WTC11 (cell line): Measurements from ENCODE around the gene LTBP1. TPM values are rescaled to one million over a fixed set of nuclear protein-coding genes. Genes with fewer than 3 reads are reported as not detected.

ENCODE experiments used
- ATAC-seq: fragments of 200-7000 bp; cut with Tn5 transposase; 2 replicates; pipeline ENCODE4 v1.10.0; 2021; ENCODE audit warnings: mild to moderate bottlenecking, moderate library complexity
- CTCF ChIA-PET: fragments of 300-600 bp; sonication (Branson Sonifier 250); formaldehyde crosslinking; loops from one replicate; lab custom pipeline; 2021; ENCODE audit warnings: antibody characterized with exemption; lab: Charles Lee
- POLR2A ChIA-PET: fragments of 350-600 bp; sonication (Branson Sonifier 250); formaldehyde crosslinking; loops from one replicate; lab custom pipeline; 2021; ENCODE audit warnings: antibody characterized with exemption; lab: Charles Lee
- DNase-seq: peaks from one replicate; pipeline ENCODE4 v3.0.0; 2021; ENCODE audit warnings: low spot score
- H3K27ac Mint-ChIP-seq: 2 replicates; pipeline ENCODE4 v1.8.0; 2021; ENCODE audit warnings: mixed read lengths
- H3K27me3 Mint-ChIP-seq: 2 replicates; pipeline ENCODE4 v1.8.0; 2021; ENCODE audit warnings: low read depth, mild to moderate bottlenecking, moderate library complexity, mixed read lengths
- H3K36me3 Mint-ChIP-seq: 2 replicates; pipeline ENCODE4 v1.8.0; 2021; ENCODE audit warnings: mixed read lengths
- H3K4me1 Mint-ChIP-seq: 2 replicates; pipeline ENCODE4 v1.8.0; 2022; ENCODE audit warnings: mixed read lengths
- H3K4me3 Mint-ChIP-seq: 2 replicates; pipeline ENCODE4 v1.8.0; 2021; ENCODE audit warnings: mild to moderate bottlenecking, moderate library complexity, mixed read lengths
- H3K9me3 Mint-ChIP-seq: 2 replicates; pipeline ENCODE4 v1.8.0; 2021; ENCODE audit warnings: mixed read lengths
- E2F5 ChIP-seq: sonication (generic); formaldehyde crosslinking; IDR thresholded peaks from 2 replicates; pipeline ENCODE4 v1.8.1; 2022; ENCODE audit warnings: mild to moderate bottlenecking, moderate library complexity, missing genetic modification reagents
- FOXP4 ChIP-seq: sonication (generic); formaldehyde crosslinking; IDR thresholded peaks from 2 replicates; pipeline ENCODE4 v1.8.0; 2022; ENCODE audit warnings: mild to moderate bottlenecking, missing genetic modification reagents
- GTF2I ChIP-seq: fragments of 250-450 bp; sonication (Bioruptor Pico); conservative IDR thresholded peaks from 2 replicates; pipeline ENCODE4 v1.4.0; 2021; ENCODE audit warnings: mild to moderate bottlenecking
- JAZF1 ChIP-seq: fragments of 250-450 bp; sonication (Bioruptor Pico); IDR thresholded peaks from 2 replicates; pipeline ENCODE4 v1.9.0; 2021; ENCODE audit warnings: moderate library complexity, mild to moderate bottlenecking, inconsistent platforms
- JUN ChIP-seq: sonication (generic); formaldehyde crosslinking; IDR thresholded peaks from 2 replicates; pipeline ENCODE4 v1.8.0; 2023; ENCODE audit warnings: mild to moderate bottlenecking, missing genetic modification reagents
- NFATC4 ChIP-seq: fragments of 250-450 bp; sonication (Bioruptor Pico); IDR thresholded peaks from 2 replicates; pipeline ENCODE4 v1.9.0; 2021; ENCODE audit warnings: mild to moderate bottlenecking
- NFE2L1 ChIP-seq: sonication (generic); formaldehyde crosslinking; IDR thresholded peaks from 2 replicates; pipeline ENCODE4 v1.8.1; 2023; ENCODE audit warnings: missing genetic modification reagents
- NR1H2 ChIP-seq: sonication (generic); formaldehyde crosslinking; IDR thresholded peaks from 2 replicates; pipeline ENCODE4 v1.9.0; 2021; ENCODE audit warnings: mild to moderate bottlenecking, moderate library complexity, missing genetic modification reagents
- NR3C1 ChIP-seq: sonication (generic); formaldehyde crosslinking; conservative IDR thresholded peaks from 2 replicates; pipeline ENCODE4 v1.8.1; 2023; ENCODE audit warnings: low read depth, mild to moderate bottlenecking, missing genetic modification reagents
- PRRX2 ChIP-seq: fragments of 250-450 bp; sonication (Bioruptor Pico); IDR thresholded peaks from 2 replicates; pipeline ENCODE4 v1.8.0; 2021; ENCODE audit warnings: mild to moderate bottlenecking
- SMAD4 ChIP-seq: sonication (generic); formaldehyde crosslinking; IDR thresholded peaks from 2 replicates; pipeline ENCODE4 v1.8.0; 2022; ENCODE audit warnings: mild to moderate bottlenecking, missing genetic modification reagents
- USF2 ChIP-seq: sonication (generic); formaldehyde crosslinking; IDR thresholded peaks from 2 replicates; pipeline ENCODE4 v1.8.1; 2023; ENCODE audit warnings: mild to moderate bottlenecking, missing genetic modification reagents, moderate library complexity
- ZBTB43 ChIP-seq: sonication (generic); formaldehyde crosslinking; IDR thresholded peaks from 2 replicates; pipeline ENCODE4 v1.8.1; 2023; ENCODE audit warnings: mild to moderate bottlenecking, missing genetic modification reagents
- ZNF219 ChIP-seq: sonication (generic); formaldehyde crosslinking; IDR thresholded peaks from 2 replicates; pipeline ENCODE4 v1.8.0; 2023; ENCODE audit warnings: missing genetic modification reagents, mild to moderate bottlenecking, borderline replicate concordance
- ZNF232 ChIP-seq: sonication (generic); formaldehyde crosslinking; IDR thresholded peaks from 2 replicates; pipeline ENCODE4 v1.8.0; 2022; ENCODE audit warnings: mild to moderate bottlenecking, missing genetic modification reagents
- total RNA-seq: library from RNA; stranded (reverse); gene quantifications from 3 replicates; pipeline ENCODE4 v1.2.3, GENCODE V29; 2021
- TF ChIP-seq, protein P1 (sequence below): sonication (generic); formaldehyde crosslinking; IDR thresholded peaks from 2 replicates; pipeline ENCODE4 v1.8.0; 2022; ENCODE audit warnings: mild to moderate bottlenecking, missing genetic modification reagents
- TF ChIP-seq, protein P2 (sequence below): fragments of 250-450 bp; sonication (Bioruptor Pico); IDR thresholded peaks from 2 replicates; pipeline ENCODE4 v1.9.0; 2021; ENCODE audit warnings: mild to moderate bottlenecking, borderline replicate concordance

Gene LTBP1
- total RNA-seq, 1 experiment from 2014 or later = 33.6 TPM

DNA sequence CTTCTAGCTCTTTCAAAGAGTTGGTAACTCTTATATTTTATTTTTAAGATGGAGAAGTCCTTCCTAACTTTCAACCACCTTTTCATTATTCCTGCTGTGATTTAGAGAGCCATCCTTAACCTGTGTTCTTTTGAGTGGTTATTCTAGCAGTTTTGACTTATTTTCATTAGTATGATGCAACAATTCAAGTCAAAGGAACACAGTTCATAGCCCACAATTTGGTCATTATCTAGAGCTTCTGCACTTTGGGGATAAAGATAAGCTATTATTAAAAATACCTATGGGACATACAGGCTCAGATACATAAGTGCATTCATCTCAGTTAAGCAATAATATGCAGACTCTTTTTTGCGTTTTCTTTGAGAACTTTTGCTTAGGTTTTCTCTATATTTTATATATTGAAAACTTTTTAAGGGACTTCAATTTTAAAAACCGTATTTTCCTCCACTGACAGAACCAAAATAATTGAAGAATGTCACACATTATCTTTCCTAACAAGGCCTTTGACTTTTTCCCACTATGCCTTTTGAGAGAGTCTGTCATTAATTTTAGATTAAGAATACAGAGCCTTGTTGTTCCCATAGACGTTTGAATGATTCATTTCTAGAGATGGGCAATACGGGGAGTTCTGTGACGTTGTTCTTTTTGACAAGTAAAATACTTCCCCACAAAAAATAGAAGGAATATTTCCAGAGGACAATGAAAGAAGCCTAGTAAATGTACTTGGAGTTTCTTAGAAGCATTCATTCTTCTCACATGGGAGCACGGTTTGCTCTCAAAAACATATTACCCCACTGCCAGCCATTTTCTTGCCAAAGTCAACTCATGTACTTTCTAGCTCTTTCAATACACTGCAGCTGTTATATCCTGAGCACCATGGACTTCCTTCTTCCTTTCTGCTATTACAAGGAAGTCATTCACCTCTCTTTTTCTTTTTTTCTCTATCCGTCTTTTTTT lies 486.8 kb downstream of the LTBP1 start (continued):
- TF ChIP-seq USF2 (CRISPR knock-in tag) (no peak), NFATC4 (CRISPR knock-in tag) (no peak), JAZF1 (no peak), ZNF219 (CRISPR knock-in tag) (no peak)

DNA sequence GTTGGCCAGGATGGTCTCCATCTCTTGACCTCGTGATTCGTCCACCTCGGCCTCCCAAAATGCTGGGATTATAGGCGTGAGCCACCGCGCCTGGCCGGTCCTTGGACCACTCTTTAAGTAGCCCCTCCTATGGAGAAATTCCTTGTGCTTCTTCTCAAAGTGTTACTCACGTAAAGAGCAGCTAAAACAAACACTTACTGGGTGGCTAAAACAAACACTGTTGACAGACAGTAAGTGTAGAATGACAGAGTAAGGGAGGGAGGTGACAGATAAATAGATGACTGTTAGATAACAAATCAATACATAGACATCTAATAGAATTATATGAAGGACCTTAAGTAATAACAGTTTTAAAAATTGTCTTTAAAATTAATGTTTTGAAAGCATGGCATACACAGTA lies 488.8 kb downstream of the LTBP1 start:
- CTCF ChIA-PET = interaction anchor here (1.2 kb wide), 1 partner anchor 23 kb away, joined by 3 read pairs; no protein-coding TSS in a partner anchor
- no peak for ATAC-seq
- H3K27ac Mint-ChIP-seq = no peak overlapping the region

More for the DNA sequence above, 488.8 kb downstream of the LTBP1 start:
- Mint-ChIP-seq H3K4me3 (no peak overlapping the region), H3K27me3 (no peaks in the 10 kb centered on the region), H3K36me3 (no peaks in the 10 kb centered on the region), H3K4me1 (peaks cover 7% of the 10 kb centered on the region), H3K9me3 (no peaks in the 10 kb centered on the region)
- TF ChIP-seq, protein P1, sequence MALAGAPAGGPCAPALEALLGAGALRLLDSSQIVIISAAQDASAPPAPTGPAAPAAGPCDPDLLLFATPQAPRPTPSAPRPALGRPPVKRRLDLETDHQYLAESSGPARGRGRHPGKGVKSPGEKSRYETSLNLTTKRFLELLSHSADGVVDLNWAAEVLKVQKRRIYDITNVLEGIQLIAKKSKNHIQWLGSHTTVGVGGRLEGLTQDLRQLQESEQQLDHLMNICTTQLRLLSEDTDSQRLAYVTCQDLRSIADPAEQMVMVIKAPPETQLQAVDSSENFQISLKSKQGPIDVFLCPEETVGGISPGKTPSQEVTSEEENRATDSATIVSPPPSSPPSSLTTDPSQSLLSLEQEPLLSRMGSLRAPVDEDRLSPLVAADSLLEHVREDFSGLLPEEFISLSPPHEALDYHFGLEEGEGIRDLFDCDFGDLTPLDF (CRISPR knock-in tag) = no peak
- TF ChIP-seq SMAD4 (CRISPR knock-in tag) (no peak), GTF2I (CRISPR knock-in tag) (no peak), NFE2L1 (CRISPR knock-in tag) (no peak), FOXP4 (CRISPR knock-in tag) (no peak), JUN (CRISPR knock-in tag) (no peak), PRRX2 (no peak), ZNF232 (CRISPR knock-in tag) (no peak), E2F5 (CRISPR knock-in tag) (no peak), ZBTB43 (CRISPR knock-in tag) (no peak), NR1H2 (CRISPR knock-in tag) (no peak), NR3C1 (no peak)
- TF ChIP-seq, protein P2, sequence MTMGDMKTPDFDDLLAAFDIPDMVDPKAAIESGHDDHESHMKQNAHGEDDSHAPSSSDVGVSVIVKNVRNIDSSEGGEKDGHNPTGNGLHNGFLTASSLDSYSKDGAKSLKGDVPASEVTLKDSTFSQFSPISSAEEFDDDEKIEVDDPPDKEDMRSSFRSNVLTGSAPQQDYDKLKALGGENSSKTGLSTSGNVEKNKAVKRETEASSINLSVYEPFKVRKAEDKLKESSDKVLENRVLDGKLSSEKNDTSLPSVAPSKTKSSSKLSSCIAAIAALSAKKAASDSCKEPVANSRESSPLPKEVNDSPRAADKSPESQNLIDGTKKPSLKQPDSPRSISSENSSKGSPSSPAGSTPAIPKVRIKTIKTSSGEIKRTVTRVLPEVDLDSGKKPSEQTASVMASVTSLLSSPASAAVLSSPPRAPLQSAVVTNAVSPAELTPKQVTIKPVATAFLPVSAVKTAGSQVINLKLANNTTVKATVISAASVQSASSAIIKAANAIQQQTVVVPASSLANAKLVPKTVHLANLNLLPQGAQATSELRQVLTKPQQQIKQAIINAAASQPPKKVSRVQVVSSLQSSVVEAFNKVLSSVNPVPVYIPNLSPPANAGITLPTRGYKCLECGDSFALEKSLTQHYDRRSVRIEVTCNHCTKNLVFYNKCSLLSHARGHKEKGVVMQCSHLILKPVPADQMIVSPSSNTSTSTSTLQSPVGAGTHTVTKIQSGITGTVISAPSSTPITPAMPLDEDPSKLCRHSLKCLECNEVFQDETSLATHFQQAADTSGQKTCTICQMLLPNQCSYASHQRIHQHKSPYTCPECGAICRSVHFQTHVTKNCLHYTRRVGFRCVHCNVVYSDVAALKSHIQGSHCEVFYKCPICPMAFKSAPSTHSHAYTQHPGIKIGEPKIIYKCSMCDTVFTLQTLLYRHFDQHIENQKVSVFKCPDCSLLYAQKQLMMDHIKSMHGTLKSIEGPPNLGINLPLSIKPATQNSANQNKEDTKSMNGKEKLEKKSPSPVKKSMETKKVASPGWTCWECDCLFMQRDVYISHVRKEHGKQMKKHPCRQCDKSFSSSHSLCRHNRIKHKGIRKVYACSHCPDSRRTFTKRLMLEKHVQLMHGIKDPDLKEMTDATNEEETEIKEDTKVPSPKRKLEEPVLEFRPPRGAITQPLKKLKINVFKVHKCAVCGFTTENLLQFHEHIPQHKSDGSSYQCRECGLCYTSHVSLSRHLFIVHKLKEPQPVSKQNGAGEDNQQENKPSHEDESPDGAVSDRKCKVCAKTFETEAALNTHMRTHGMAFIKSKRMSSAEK (CRISPR knock-in tag) = no peak
- no peak for DNase-seq
- POLR2A ChIA-PET = no interaction called here
